22Rv1 (cell line): ENCODE results near the gene TRPV5.

Experiments used
- CTCF ChIP-seq: fragments of 450-650 bp; IDR thresholded peaks from 2 replicates; pipeline ENCODE4 v1.5.1; 2017; ENCODE audit warnings: mild to moderate bottlenecking
- ZFX ChIP-seq: fragments of 450-650 bp; IDR thresholded peaks from 2 replicates; pipeline ENCODE4 v1.6.1; 2017; ENCODE audit warnings: antibody characterized with exemption, borderline replicate concordance

- TF ChIP-seq CTCF, result peak; percentile 66
- TF ChIP-seq ZFX, result no peak
Observed at GRCh38 chr7:142908921-142909890, 24.3 kb downstream of the TRPV5 start.
